22Rv1 (cell line): ENCODE data around the gene HFM1.

Experiments used
- ZFX ChIP-seq: fragments of 450-650 bp; IDR thresholded peaks from 2 replicates; pipeline ENCODE4 v1.6.1; 2017; ENCODE audit warnings: antibody characterized with exemption, borderline replicate concordance
- TF ChIP-seq, protein P1 (sequence below): fragments of 450-650 bp; IDR thresholded peaks from 2 replicates; pipeline ENCODE4 v1.5.1; 2017; ENCODE audit warnings: mild to moderate bottlenecking

DNA sequence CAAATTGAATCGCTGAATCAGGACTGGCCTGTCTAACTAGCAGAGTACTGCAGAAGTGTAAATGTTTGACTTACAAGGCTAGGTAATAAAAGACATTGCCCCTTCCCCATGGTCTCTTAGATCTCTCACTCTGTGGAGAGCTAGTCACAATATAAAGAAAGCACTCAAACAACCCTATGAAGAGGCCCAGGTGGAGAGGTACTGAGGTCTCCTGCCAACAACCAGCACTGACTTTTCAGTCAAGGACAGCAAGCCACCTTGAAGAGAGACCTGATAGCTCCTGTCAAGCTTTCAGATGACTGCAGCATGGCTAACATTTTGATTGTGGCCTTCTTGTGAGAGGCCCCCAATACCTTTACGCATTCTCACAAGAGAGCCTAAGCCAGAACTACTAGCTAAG is 18.5 kb downstream of the HFM1 start:
- TF ChIP-seq, protein P1, sequence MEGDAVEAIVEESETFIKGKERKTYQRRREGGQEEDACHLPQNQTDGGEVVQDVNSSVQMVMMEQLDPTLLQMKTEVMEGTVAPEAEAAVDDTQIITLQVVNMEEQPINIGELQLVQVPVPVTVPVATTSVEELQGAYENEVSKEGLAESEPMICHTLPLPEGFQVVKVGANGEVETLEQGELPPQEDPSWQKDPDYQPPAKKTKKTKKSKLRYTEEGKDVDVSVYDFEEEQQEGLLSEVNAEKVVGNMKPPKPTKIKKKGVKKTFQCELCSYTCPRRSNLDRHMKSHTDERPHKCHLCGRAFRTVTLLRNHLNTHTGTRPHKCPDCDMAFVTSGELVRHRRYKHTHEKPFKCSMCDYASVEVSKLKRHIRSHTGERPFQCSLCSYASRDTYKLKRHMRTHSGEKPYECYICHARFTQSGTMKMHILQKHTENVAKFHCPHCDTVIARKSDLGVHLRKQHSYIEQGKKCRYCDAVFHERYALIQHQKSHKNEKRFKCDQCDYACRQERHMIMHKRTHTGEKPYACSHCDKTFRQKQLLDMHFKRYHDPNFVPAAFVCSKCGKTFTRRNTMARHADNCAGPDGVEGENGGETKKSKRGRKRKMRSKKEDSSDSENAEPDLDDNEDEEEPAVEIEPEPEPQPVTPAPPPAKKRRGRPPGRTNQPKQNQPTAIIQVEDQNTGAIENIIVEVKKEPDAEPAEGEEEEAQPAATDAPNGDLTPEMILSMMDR = no peak
- TF ChIP-seq ZFX = no peak
